Heart right ventricle (tissue), 16 donors: Measurements from ENCODE around the gene ALPK3. TPM values are rescaled to one million over a fixed set of nuclear protein-coding genes. Genes with fewer than 3 reads are reported as not detected.

Experiments
- ATAC-seq, 8 donors: fragments of 200-7000 bp; cut with Tn5 transposase; one replicate each; pipeline ENCODE4 v1.9.1; 2020; ENCODE audit warnings: mild to moderate bottlenecking in 8 of 8, moderate library complexity in 8 of 8, moderate number of reproducible peaks in 1 of 8
- DNase-seq, 2 donors: peaks; one replicate each; pipeline ENCODE4 v3.0.0-alpha.2; 2020
- H3K27ac ChIP-seq, 10 donors: fragments of 200-600 bp; sonication (generic) in 2 of 10; one replicate each; pipeline versions ENCODE4 v1.5.0 to v1.8.0; 2020 to 2022; ENCODE audit warnings: mild to moderate bottlenecking in 3 of 10
- H3K27me3 ChIP-seq, 7 donors: fragments of 200-600 bp; one replicate each; pipeline ENCODE4 v1.8.0; 2021 to 2022; ENCODE audit warnings: mild to moderate bottlenecking in 2 of 7
- H3K36me3 ChIP-seq, 9 donors: fragments of 200-600 bp; sonication (generic) in 1 of 9; one replicate each; pipeline versions ENCODE4 v1.5.0 to v1.8.0; 2020 to 2022; ENCODE audit warnings: mild to moderate bottlenecking in 2 of 9
- H3K4me1 ChIP-seq, 9 donors: fragments of 200-600 bp; sonication (generic) in 1 of 9; one replicate each; pipeline versions ENCODE4 v1.5.0 to v1.8.0; 2020 to 2022; ENCODE audit warnings: mild to moderate bottlenecking in 4 of 9
- H3K4me3 ChIP-seq, 10 donors: fragments of 200-600 bp; sonication (generic) in 2 of 10; one replicate each; pipeline versions ENCODE4 v1.5.0 to v1.8.0; 2020 to 2022; ENCODE audit warnings: mild to moderate bottlenecking in 7 of 10, moderate library complexity in 2 of 10
- H3K9me3 ChIP-seq, 11 donors: fragments of 200-600 bp in 10 of 11; sonication (generic) in 2 of 11; one replicate each; pipeline versions ENCODE4 v1.5.0 to v1.8.0; 2013 to 2022; ENCODE audit warnings: mild to moderate bottlenecking in 2 of 11, control low read depth in 1 of 11, moderate library complexity in 1 of 11
- CTCF ChIP-seq, 9 donors: fragments of 200-600 bp; sonication (generic) in 2 of 9; IDR thresholded peaks; one replicate each; pipeline versions ENCODE4 v1.5.0 to v1.8.0; 2021 to 2022; ENCODE audit warnings: antibody characterized with exemption in 9 of 9, mild to moderate bottlenecking in 5 of 9, moderate library complexity in 1 of 9
- WGBS, 2 donors: extraction: QIAGEN DNeasy Blood & Tissue Kit; methylation state at CpG; one replicate each; pipeline ENCODE4 v1.1.7; 2013; ENCODE audit warnings: inconsistent platforms in 1 of 2; 5-methylcytosine and 5-hydroxymethylcytosine counted together
- intact Hi-C, 10 donors: fragments of 100-400 bp; cut with DNase I; formaldehyde crosslinking; loops; one replicate each; pipeline versions ENCODE4 v1.11.1 to v1.14.2; 2022
- polyA plus RNA-seq, 2 donors: library from polyadenylated mRNA; stranded (reverse); fragments of 200-250 nt; gene quantifications; one replicate each; pipeline ENCODE4 v1.2.3, GENCODE V29; 2013
- total RNA-seq, 10 donors: library from RNA; stranded (reverse); fragmentation: NEBNext Ultra II Directional in 3 of 10; extraction: Animal tissue kit (Norgen Biotek cat#: 25700) in 3 of 10; gene quantifications; one replicate each; pipeline versions ENCODE4 v1.2.1 to v1.2.4, GENCODE V29; 2021 to 2023
- donor health status: Arrhythmogenic right ventricular cardiomyopathy.
- donor health status: ischemic (EF 13 %, LVEDD 7.1; RV severe dilation, severe dysfunction).
- donor health status: healthy with polysubstance abuse.
- donor health status: DM: no; HTN: yes; CAD: no.
- donor health status: DM: no; HTN: no; CAD: no.
- donor health status: ischemic (EF 25% LVEDD 6.9; RV normal size, moderate dysfunction).
- donor health status: ischemic (EF 25% LVEDD 5.7; RV mildly dilated, moderate dysfunction).
- donor health status: healthy.
- donor health status: DM: yes; HTN: yes; CAD: no.
- donor health status: Ischemic cardiomyopathy.
- donor health status: ischemic (EF 35%, LVEDD 5.7; RV mildly dilated, moderate dysfunction).
- donor health status: nonischemic (EF 11% LVEDD 7.7; RV severe dilation, severe dysfunction).
- donor health status: DM: yes; HTN: yes; CAD: no.
- donor health status: PGD.
- donor health status: ischemic (EF 29% LVEDD 5.4; RV normal size, mild dysfunction).
- donor health status: nonischemic (EF 23%, LVEDD 6.1; RV moderate dilation, normal function).

ALPK3 gene
- total and polyA plus RNA-seq, 12 donors: 35.1 to 268 (median 162) TPM

- DNase-seq (peak in 1 of 2 donors; percentile 68), ATAC-seq (peak; percentile 13 to 54 (median 36))
- H3K4me1 ChIP-seq: peaks cover 24 to 100% (median 97%) of the 10 kb centered on the region in 9 donors
- no peak overlapping the region for H3K4me3 ChIP-seq
- H3K36me3 ChIP-seq: peaks cover 0 to 30% (median 0%) of the 10 kb centered on the region in 9 donors
- H3K27ac ChIP-seq: peak overlapping the region; percentile 42 to 99 (median 88)
- 49 to 57% methylated on average over 6 of the region's 6 CpGs for whole genome bisulfite sequencing, 2 donors
- intact Hi-C loops: loop anchor here in 3 of 10 donors (5.0 to 10.0 kb wide), 3 partner anchors 88 to 230 kb away; partner anchors contain the start of gene SEC11A (in 1 of the 3)
- no peaks in the 10 kb centered on the region for H3K9me3 ChIP-seq
- no peak for TF ChIP-seq CTCF (IDR thresholded peaks at IDR 0.05)
- H3K27me3 ChIP-seq: no peaks in the 10 kb centered on the region
Measured at GRCh38 chr15:84824260-84825007, 7.3 kb downstream of the ALPK3 start.

GRCh38 chr15:84826369-84826823 lies 9.2 kb downstream of the ALPK3 start:
- Histone ChIP-seq H3K4me3 (no peak overlapping the region), H3K9me3 (no peaks in the 10 kb centered on the region), H3K4me1 (peaks cover 24 to 100% (median 96%) of the 10 kb centered on the region in 9 donors), H3K27me3 (no peaks in the 10 kb centered on the region), H3K36me3 (peaks cover 0 to 43% (median 0%) of the 10 kb centered on the region in 9 donors), H3K27ac (peak overlapping the region in 9 of 10 donors; percentile 35 to 99 (median 95))
- peak in 7 of 9 donors; percentile 16 to 53 (median 40) for TF ChIP-seq CTCF (IDR thresholded peaks at IDR 0.05)
- intact Hi-C loops: loop anchor here in 2 of 10 donors (5.0 to 10.0 kb wide), 2 partner anchors 86 to 232 kb away; no protein-coding TSS in a partner anchor
- ATAC-seq (peak in 5 of 8 donors; percentile 7 to 44 (median 33)), DNase-seq (no peak)
- 53 to 57% methylated on average over 6 of the region's 6 CpGs for WGBS, 2 donors

- Histone ChIP-seq H3K4me3 (no peak overlapping the region), H3K9me3 (no peaks in the 10 kb centered on the region), H3K36me3 (peaks cover 0 to 44% (median 0%) of the 10 kb centered on the region in 9 donors), H3K4me1 (peaks cover 22 to 100% (median 96%) of the 10 kb centered on the region in 9 donors), H3K27ac (peak overlapping the region in 7 of 10 donors; percentile 62 to 99 (median 96)), H3K27me3 (no peaks in the 10 kb centered on the region)
- 90 to 93% methylated on average over 9 of the region's 9 CpGs for WGBS, 2 donors
- ATAC-seq (peak in 1 of 8 donors; percentile 25), DNase-seq (no peak)
- TF ChIP-seq CTCF (IDR thresholded peaks at IDR 0.05): no peak
- intact Hi-C loops: loop anchor here in 2 of 10 donors (5.0 to 10.0 kb wide), 2 partner anchors 85 to 232 kb away; no protein-coding TSS in a partner anchor
Measured at GRCh38 chr15:84827246-84827645, 10.1 kb downstream of the ALPK3 start.

- no peaks in the 10 kb centered on the region for H3K27me3 ChIP-seq
- peaks cover 0 to 50% (median 0%) of the 10 kb centered on the region in 9 donors for H3K36me3 ChIP-seq
- 19 to 24% methylated on average over 14 of the region's 14 CpGs for WGBS, 2 donors
- no peak for TF ChIP-seq CTCF (IDR thresholded peaks at IDR 0.05)
- intact Hi-C loops: loop anchor here in 2 of 10 donors (5.0 to 10.0 kb wide), 2 partner anchors 84 to 233 kb away; no protein-coding TSS in a partner anchor
- H3K27ac ChIP-seq: peak overlapping the region; percentile 47 to 99 (median 88)
- H3K9me3 ChIP-seq: no peaks in the 10 kb centered on the region
- DNase-seq (no peak), ATAC-seq (peak in 7 of 8 donors; percentile 17 to 40 (median 35))
- H3K4me3 ChIP-seq: no peak overlapping the region
- peaks cover 26 to 100% (median 96%) of the 10 kb centered on the region in 9 donors for H3K4me1 ChIP-seq
Measured at GRCh38 chr15:84828086-84828908, 11.1 kb downstream of the ALPK3 start.
